GM06990 (cell line): ENCODE data around the gene CARD10.
"Not testable (repeated sequence)": the region's sequence is repeated elsewhere in the genome, so short reads cannot be mapped to it uniquely, and the experiment has no call there.

Experiments used
- DNase-seq: peaks from one replicate; pipeline ENCODE4 v3.0.0-alpha.2; 2011; ENCODE audit not compliant: insufficient read length; ENCODE audit errors: extremely low read depth
- H3K27me3 ChIP-seq: replicated peaks from 2 replicates; pipeline ENCODE4 v1.6.0; 2011; ENCODE audit warnings: low read length; ENCODE audit not compliant: control insufficient read depth, insufficient read depth
- H3K36me3 ChIP-seq: 2 replicates; pipeline ENCODE4 v1.5.1; 2011; ENCODE audit warnings: low read length; ENCODE audit not compliant: control insufficient read depth, insufficient read depth
- H3K4me3 ChIP-seq: replicated peaks from 2 replicates; pipeline ENCODE4 v1.5.1; 2011; ENCODE audit warnings: low read depth, mild to moderate bottlenecking, control low read depth, low read length
- CTCF ChIP-seq: IDR thresholded peaks from 2 replicates; pipeline ENCODE4 v1.5.1; 2011; ENCODE audit warnings: low read length, control low read depth, mild to moderate bottlenecking, inconsistent platforms; ENCODE audit not compliant: insufficient read depth, poor library complexity, severe bottlenecking

CARD10 gene

GRCh38 chr22:37471727-37472417 lies 47.3 kb downstream of the CARD10 start:
- Histone ChIP-seq H3K4me3 (no peak overlapping the region), H3K36me3 (peaks cover 34% of the 10 kb centered on the region), H3K27me3 (no peaks in the 10 kb centered on the region)
- TF ChIP-seq CTCF = no peak
- DNase-seq = no peak

GRCh38 chr22:37470087-37470445 lies 49.1 kb downstream of the CARD10 start:
- TF ChIP-seq CTCF = no peak
- no peaks in the 10 kb centered on the region for H3K27me3 ChIP-seq
- no peak for DNase-seq
- H3K4me3 ChIP-seq = no peak overlapping the region
- peaks cover 31% of the 10 kb centered on the region for H3K36me3 ChIP-seq

- no peak for DNase-seq
- Histone ChIP-seq H3K27me3 (no peaks in the 10 kb centered on the region), H3K4me3 (no peak overlapping the region), H3K36me3 (peaks cover 31% of the 10 kb centered on the region)
- no peak for TF ChIP-seq CTCF
Observed at GRCh38 chr22:37469416-37470086, 49.7 kb downstream of the CARD10 start.

DNA sequence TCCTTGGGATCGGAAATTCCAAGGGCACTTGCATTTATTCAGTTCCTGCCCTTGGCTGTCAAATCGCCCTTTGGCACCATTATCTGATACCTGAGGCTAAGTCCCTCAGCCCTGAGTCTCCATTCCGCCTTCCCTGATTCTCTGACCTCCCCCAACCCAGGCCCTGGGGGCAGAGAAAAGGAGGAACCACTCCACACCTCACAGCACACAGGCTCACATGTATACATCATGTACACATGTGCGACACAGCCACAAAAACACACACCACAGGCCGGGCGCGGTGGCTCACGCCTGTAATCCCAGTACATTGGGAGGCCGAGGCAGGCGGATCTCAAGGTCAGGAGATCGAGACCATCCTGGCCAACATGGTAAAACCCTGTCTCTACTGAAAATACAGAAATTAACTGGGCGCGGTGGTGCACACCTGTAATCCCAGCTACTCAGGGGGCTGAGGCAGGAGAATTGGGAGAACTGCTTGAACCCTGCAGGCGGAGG lies 51.0 kb downstream of the CARD10 start:
- peaks cover 26% of the 10 kb centered on the region for H3K36me3 ChIP-seq

GRCh38 chr22:37467391-37467955 lies 51.7 kb downstream of the CARD10 start:
- DNase-seq = no peak
- no peaks in the 10 kb centered on the region for H3K27me3 ChIP-seq
- no peak for TF ChIP-seq CTCF
- H3K36me3 ChIP-seq = peaks cover 21% of the 10 kb centered on the region
- H3K4me3 ChIP-seq = no peak overlapping the region

More for the DNA sequence above, 51.0 kb downstream of the CARD10 start:
- DNase-seq, H3K4me3 ChIP-seq, H3K27me3 ChIP-seq: not testable (repeated sequence)

- no peak for TF ChIP-seq CTCF
- peaks cover 9% of the 10 kb centered on the region for H3K36me3 ChIP-seq
- no peak for DNase-seq
- H3K27me3 ChIP-seq = no peaks in the 10 kb centered on the region
- H3K4me3 ChIP-seq = no peak overlapping the region
Observed at GRCh38 chr22:37464181-37464580, 55.0 kb downstream of the CARD10 start.
